SK-N-SH (cell line): Measurements from ENCODE around the gene PTPRD. TPM values are rescaled to one million over a fixed set of nuclear protein-coding genes. Genes with fewer than 3 reads are reported as not detected.

Experiments
- CTCF ChIA-PET: fragments of 300-600, 350-600 bp; formaldehyde crosslinking; extraction: SDS; loops from one replicate; lab custom pipeline; 2021; lab: Yijun Ruan, JAX
- POLR2A ChIA-PET: fragments of 350-600 bp; sonication (Branson Sonifier 250); formaldehyde crosslinking; extraction: SDS; loops from one replicate; lab custom pipeline; 2020; ENCODE audit warnings: antibody characterized with exemption, inconsistent platforms; lab: Yijun Ruan, JAX
- DNase-seq: peaks from one replicate; pipeline ENCODE4 v3.0.0; 2012
- H2AFZ ChIP-seq: fragments of 200-600 bp; sonication (generic); 2 replicates; pipeline ENCODE4 v1.8.1; 2016; ENCODE audit warnings: antibody characterized with exemption, mild to moderate bottlenecking, low read depth
- H3F3A ChIP-seq: fragments of 200-600 bp; sonication (generic); replicated peaks from 2 replicates; pipeline ENCODE3; 2016; ENCODE audit warnings: antibody characterized with exemption, mild to moderate bottlenecking; ENCODE audit not compliant: insufficient read depth
- H3K27ac ChIP-seq, 2 experiments: fragments of 200-500 bp in 1 of 2; fragments of 200-600 bp in 1 of 2; sonication (Bioruptor generic) in 1 of 2; sonication (generic), shearing (Covaris generic) in 1 of 2; 2 replicates each; pipeline versions ENCODE4 v1.5.1 to v1.6.1; 2014 to 2016; ENCODE audit warnings: low read depth in 2 of 2, inconsistent platforms in 1 of 2, low read length in 1 of 2, mild to moderate bottlenecking in 1 of 2, mixed read lengths in 1 of 2
- H3K27me3 ChIP-seq: fragments of 200-600 bp; sonication (generic), shearing (Covaris generic); 2 replicates; pipeline ENCODE4 v1.6.1; 2016; ENCODE audit warnings: mixed run types; ENCODE audit not compliant: insufficient read depth
- H3K36me3 ChIP-seq, 2 experiments: fragments of 200-500 bp in 1 of 2; fragments of 200-600 bp in 1 of 2; sonication (Bioruptor generic) in 1 of 2; sonication (generic) in 1 of 2; replicated peaks in 1 of 2; 2 replicates each; pipeline versions ENCODE3 to v1.5.1; 2014 to 2016; ENCODE audit warnings: low read length in 1 of 2, mild to moderate bottlenecking in 1 of 2; ENCODE audit not compliant: insufficient read depth in 2 of 2, control insufficient read depth in 1 of 2
- H3K4me1 ChIP-seq, 2 experiments: fragments of 200-500 bp in 1 of 2; fragments of 200-600 bp in 1 of 2; sonication (Bioruptor generic) in 1 of 2; sonication (generic), shearing (Covaris generic) in 1 of 2; 2 replicates each; pipeline versions ENCODE4 v1.5.1 to v1.6.1; 2014 to 2016; ENCODE audit warnings: low read depth in 1 of 2, low read length in 1 of 2, mixed run types in 1 of 2; ENCODE audit not compliant: insufficient read depth in 2 of 2, control insufficient read depth in 1 of 2
- H3K4me2 ChIP-seq: fragments of 200-600 bp; sonication (generic), shearing (Covaris generic); 2 replicates; pipeline ENCODE4 v1.6.1; 2017; ENCODE audit warnings: mixed run types
- H3K4me3 ChIP-seq, 2 experiments: fragments of 200-500 bp in 1 of 2; fragments of 200-600 bp in 1 of 2; sonication (Bioruptor generic) in 1 of 2; sonication (generic), shearing (Covaris generic) in 1 of 2; 2 replicates each; pipeline versions ENCODE4 v1.5.1 to v1.8.1; 2014 to 2016; ENCODE audit warnings: low read depth in 2 of 2, inconsistent platforms in 1 of 2, low read length in 1 of 2, mild to moderate bottlenecking in 1 of 2, mixed read lengths in 1 of 2, moderate library complexity in 1 of 2
- H3K79me2 ChIP-seq: fragments of 200-600 bp; sonication (generic); 2 replicates; pipeline ENCODE4 v1.8.1; 2017; ENCODE audit warnings: mild to moderate bottlenecking; ENCODE audit not compliant: insufficient read depth
- H3K9ac ChIP-seq: fragments of 200-600 bp; sonication (generic); 2 replicates; pipeline ENCODE4 v1.6.1; 2017; ENCODE audit warnings: mixed run types
- H3K9me2 ChIP-seq: fragments of 200-600 bp; sonication (generic); 2 replicates; pipeline ENCODE4 v1.6.1; 2017; ENCODE audit warnings: mixed run types
- H3K9me3 ChIP-seq: fragments of 200-600 bp; sonication (generic); 2 replicates; pipeline ENCODE4 v1.6.1; 2017; ENCODE audit warnings: mixed run types, mild to moderate bottlenecking, moderate library complexity
- H4K20me1 ChIP-seq: fragments of 200-600 bp; sonication (generic); 2 replicates; pipeline ENCODE4 v1.6.1; 2017; ENCODE audit warnings: mild to moderate bottlenecking, mixed run types; ENCODE audit not compliant: insufficient read depth
- CTCF ChIP-seq: fragments of 200-600 bp; sonication (generic); IDR thresholded peaks from 2 replicates; pipeline ENCODE4 v1.6.1; 2017; ENCODE audit warnings: antibody characterized with exemption, mild to moderate bottlenecking, moderate library complexity
- ELF1 ChIP-seq: IDR thresholded peaks from 2 replicates; pipeline ENCODE4 v1.4.0; 2012
- EZH2phosphoT487 ChIP-seq: fragments of 200-600 bp; sonication (generic); IDR thresholded peaks from 2 replicates; pipeline ENCODE4 v1.6.1; 2017; ENCODE audit warnings: low read depth, mixed run types, mild to moderate bottlenecking, antibody characterized with exemption, moderate library complexity, borderline replicate concordance
- FOXM1 ChIP-seq: IDR thresholded peaks from 2 replicates; pipeline ENCODE4 v1.4.0; 2012; ENCODE audit warnings: low read depth, mild to moderate bottlenecking
- MAX ChIP-seq: IDR thresholded peaks from 2 replicates; pipeline ENCODE4 v1.4.0; 2012; ENCODE audit warnings: low read depth
- MEF2A ChIP-seq: IDR thresholded peaks from 2 replicates; pipeline ENCODE4 v1.4.0; 2012; ENCODE audit warnings: low read depth, borderline replicate concordance
- POLR2AphosphoS5 ChIP-seq: IDR thresholded peaks from 2 replicates; pipeline ENCODE4 v1.6.1; 2012; ENCODE audit warnings: low read depth, low read length
- REST ChIP-seq: IDR thresholded peaks from 2 replicates; pipeline ENCODE4 v1.6.1; 2012; ENCODE audit warnings: mild to moderate bottlenecking, low read depth, low read length, moderate library complexity
- TCF12 ChIP-seq: IDR thresholded peaks from 2 replicates; pipeline ENCODE4 v1.4.0; 2012
- TEAD4 ChIP-seq: IDR thresholded peaks from 2 replicates; pipeline ENCODE4 v1.4.0; 2012; ENCODE audit warnings: mild to moderate bottlenecking, borderline replicate concordance; ENCODE audit not compliant: insufficient read depth
- USF1 ChIP-seq: IDR thresholded peaks from 2 replicates; pipeline ENCODE4 v1.4.0; 2012; ENCODE audit warnings: low read depth, borderline replicate concordance
- USF2 ChIP-seq: fragments of 150-350 bp; IDR thresholded peaks from 2 replicates; pipeline ENCODE4 v1.6.1; 2017; ENCODE audit warnings: antibody characterized with exemption, low read length, low read depth, borderline replicate concordance
- ZBTB33 ChIP-seq: IDR thresholded peaks from 2 replicates; pipeline ENCODE4 v1.4.0; 2012; ENCODE audit warnings: low read depth, borderline replicate concordance
- WGBS: methylation state at CpG from one replicate; pipeline ENCODE4 v1.1.6; 2017; ENCODE audit warnings: low lambda C conversion rate; 5-methylcytosine and 5-hydroxymethylcytosine counted together
- polyA plus RNA-seq, 3 experiments: library from polyadenylated mRNA; depleted of rRNA; stranded (reverse); fragments of >200 nt; gene quantifications; 2 replicates each; pipeline ENCODE4 v1.2.3, GENCODE V29; 2012

The PTPRD gene
- polyA plus RNA-seq, 1 of the 3 experiments (the other 2 are of a cell fraction): 0.15 TPM

- TF ChIP-seq MAX: no peak
- no peak for TF ChIP-seq TEAD4
- TF ChIP-seq TCF12: no peak
Measured at GRCh38 chr9:8287501-8287900, 2325.3 kb downstream of the PTPRD start (continued).

GRCh38 chr9:8284884-8285283, 2327.9 kb downstream of the PTPRD start:
- Histone ChIP-seq H3K4me3 (no peak overlapping the region), H3K27ac (peak overlapping the region in 1 of 2 experiments; percentile 43; a peak in 1 of 4 replicates), H3K27me3 (no peaks in the 10 kb centered on the region), H3K79me2 (no peaks in the 10 kb centered on the region), H3F3A (no peaks in the 10 kb centered on the region), H3K4me1 (peaks cover 0 to 3% of the 10 kb centered on the region in 2 experiments; a peak in 1 of 4 replicates), H3K36me3 (no peaks in the 10 kb centered on the region), H4K20me1 (no peaks in the 10 kb centered on the region), H3K9ac (no peak overlapping the region), H3K4me2 (no peak overlapping the region), H3K9me2 (no peaks in the 10 kb centered on the region), H3K9me3 (no peaks in the 10 kb centered on the region), H2AFZ (no peak overlapping the region)
- CTCF ChIA-PET: no interaction called here
- WGBS: 48% methylated on average over 7 of the region's 7 CpGs
- TF ChIP-seq USF1 (no peak), MEF2A (no peak), ELF1 (no peak), ZBTB33 (no peak), POLR2AphosphoS5 (no peak), FOXM1 (no peak), USF2 (no peak), REST (no peak), EZH2phosphoT487 (no peak), CTCF (no peak)
- DNase-seq: no peak
- POLR2A ChIA-PET: no interaction called here
